ENCODE measurements around the gene STXBP5.

- TF ChIP-seq EZH2phosphoT487 (IDR thresholded peaks at IDR 0.05; ENCODE audit: low read length) (no peak), CTCF (IDR thresholded peaks at IDR 0.05; ENCODE audit: low read length) (no peak), EZH2 (optimal IDR thresholded peaks at IDR 0.05; ENCODE audit: low read depth, low read length) (no peak)
Measured at GRCh38 chr6:147195510-147195909, 8.7 kb upstream of the STXBP5 start.

Data from MM.1S (cell line).